ENCODE measurements around the gene SLC35B2.

The SLC35B2 gene

GRCh38 chr6:44306710-44307109, 49.4 kb upstream of the SLC35B2 start:
- Histone ChIP-seq H3K27ac (ENCODE audit: extremely low read depth, low read depth, low read length) (no peak overlapping the region), H3K36me3 (ENCODE audit: control insufficient read depth in 2 of 2, insufficient read depth in 1 of 2, low read length in 2 of 2) (peaks cover 21 to 100% of the 10 kb centered on the region in 2 experiments), H3K9me3 (ENCODE audit: control insufficient read depth, insufficient read depth, low read depth, low read length) (no peaks in the 10 kb centered on the region), H3K4me1 (ENCODE audit: control insufficient read depth, insufficient read depth, low read length) (no peaks in the 10 kb centered on the region), H3K4me3 (ENCODE audit: low read depth, low read length) (no peak overlapping the region)
- TF ChIP-seq ZNF747 (tag by site-specific recombination; IDR thresholded peaks at IDR 0.05) (no peak), ZNF394 (tag by site-specific recombination; IDR thresholded peaks at IDR 0.05; ENCODE audit: borderline replicate concordance) (no peak), ZFP3 (tag by site-specific recombination; IDR thresholded peaks at IDR 0.05; ENCODE audit: low read depth) (no peak), ZNF639 (tag by site-specific recombination; IDR thresholded peaks at IDR 0.05) (no peak), ZNF530 (tag by site-specific recombination; IDR thresholded peaks at IDR 0.05; ENCODE audit: low read depth) (no peak), HOXC10 (CRISPR knock-in tag; IDR thresholded peaks at IDR 0.05) (no peak), ZBTB7A (tag by site-specific recombination; IDR thresholded peaks at IDR 0.05; ENCODE audit: low read depth) (no peak), GLIS2 (tag by site-specific recombination; IDR thresholded peaks at IDR 0.05) (no peak), ZNF211 (tag by site-specific recombination; IDR thresholded peaks at IDR 0.05; ENCODE audit: low read depth) (no peak), ZNF596 (tag by site-specific recombination; IDR thresholded peaks at IDR 0.05) (no peak), SALL2 (tag by site-specific recombination; IDR thresholded peaks at IDR 0.05; ENCODE audit: borderline replicate concordance) (no peak), ZNF623 (tag by site-specific recombination; IDR thresholded peaks at IDR 0.05) (no peak), ZBTB26 (tag by site-specific recombination; optimal IDR thresholded peaks at IDR 0.05) (no peak), ZNF391 (tag by site-specific recombination; IDR thresholded peaks at IDR 0.05; ENCODE audit: borderline replicate concordance, low read depth) (no peak), AEBP2 (tag by site-specific recombination; IDR thresholded peaks at IDR 0.05; ENCODE audit: borderline replicate concordance) (no peak)
- TF ChIP-seq, protein P1, sequence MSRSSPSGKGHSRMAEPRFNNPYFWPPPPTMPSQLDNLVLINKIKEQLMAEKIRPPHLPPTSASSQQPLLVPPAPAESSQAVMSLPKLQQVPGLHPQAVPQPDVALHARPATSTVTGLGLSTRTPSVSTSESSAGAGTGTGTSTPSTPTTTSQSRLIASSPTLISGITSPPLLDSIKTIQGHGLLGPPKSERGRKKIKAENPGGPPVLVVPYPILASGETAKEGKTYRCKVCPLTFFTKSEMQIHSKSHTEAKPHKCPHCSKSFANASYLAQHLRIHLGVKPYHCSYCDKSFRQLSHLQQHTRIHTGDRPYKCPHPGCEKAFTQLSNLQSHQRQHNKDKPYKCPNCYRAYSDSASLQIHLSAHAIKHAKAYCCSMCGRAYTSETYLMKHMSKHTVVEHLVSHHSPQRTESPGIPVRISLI (tag by site-specific recombination; IDR thresholded peaks at IDR 0.05), result no peak
- TF ChIP-seq, protein P2, sequence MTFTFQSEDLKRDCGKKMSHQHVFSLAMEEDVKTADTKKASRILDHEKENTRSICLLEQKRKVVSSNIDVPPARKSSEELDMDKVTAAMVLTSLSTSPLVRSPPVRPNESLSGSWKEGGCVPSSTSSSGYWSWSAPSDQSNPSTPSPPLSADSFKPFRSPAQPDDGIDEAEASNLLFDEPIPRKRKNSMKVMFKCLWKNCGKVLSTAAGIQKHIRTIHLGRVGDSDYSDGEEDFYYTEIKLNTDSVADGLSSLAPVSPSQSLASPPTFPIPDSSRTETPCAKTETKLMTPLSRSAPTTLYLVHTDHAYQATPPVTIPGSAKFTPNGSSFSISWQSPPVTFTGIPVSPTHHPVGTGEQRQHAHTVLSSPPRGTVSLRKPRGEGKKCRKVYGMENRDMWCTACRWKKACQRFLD (tag by site-specific recombination; IDR thresholded peaks at IDR 0.05), result no peak
- TF ChIP-seq, protein P3, sequence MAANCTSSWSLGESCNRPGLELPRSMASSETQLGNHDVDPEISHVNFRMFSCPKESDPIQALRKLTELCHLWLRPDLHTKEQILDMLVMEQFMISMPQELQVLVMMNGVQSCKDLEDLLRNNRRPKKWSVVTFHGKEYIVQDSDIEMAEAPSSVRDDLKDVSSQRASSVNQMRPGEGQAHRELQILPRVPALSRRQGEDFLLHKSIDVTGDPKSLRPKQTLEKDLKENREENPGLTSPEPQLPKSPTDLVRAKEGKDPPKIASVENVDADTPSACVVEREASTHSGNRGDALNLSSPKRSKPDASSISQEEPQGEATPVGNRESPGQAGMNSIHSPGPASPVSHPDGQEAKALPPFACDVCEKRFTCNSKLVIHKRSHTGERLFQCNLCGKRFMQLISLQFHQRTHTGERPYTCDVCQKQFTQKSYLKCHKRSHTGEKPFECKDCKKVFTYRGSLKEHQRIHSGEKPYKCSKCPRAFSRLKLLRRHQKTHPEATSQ (tag by site-specific recombination; IDR thresholded peaks at IDR 0.05), result no peak
- TF ChIP-seq, protein P4, sequence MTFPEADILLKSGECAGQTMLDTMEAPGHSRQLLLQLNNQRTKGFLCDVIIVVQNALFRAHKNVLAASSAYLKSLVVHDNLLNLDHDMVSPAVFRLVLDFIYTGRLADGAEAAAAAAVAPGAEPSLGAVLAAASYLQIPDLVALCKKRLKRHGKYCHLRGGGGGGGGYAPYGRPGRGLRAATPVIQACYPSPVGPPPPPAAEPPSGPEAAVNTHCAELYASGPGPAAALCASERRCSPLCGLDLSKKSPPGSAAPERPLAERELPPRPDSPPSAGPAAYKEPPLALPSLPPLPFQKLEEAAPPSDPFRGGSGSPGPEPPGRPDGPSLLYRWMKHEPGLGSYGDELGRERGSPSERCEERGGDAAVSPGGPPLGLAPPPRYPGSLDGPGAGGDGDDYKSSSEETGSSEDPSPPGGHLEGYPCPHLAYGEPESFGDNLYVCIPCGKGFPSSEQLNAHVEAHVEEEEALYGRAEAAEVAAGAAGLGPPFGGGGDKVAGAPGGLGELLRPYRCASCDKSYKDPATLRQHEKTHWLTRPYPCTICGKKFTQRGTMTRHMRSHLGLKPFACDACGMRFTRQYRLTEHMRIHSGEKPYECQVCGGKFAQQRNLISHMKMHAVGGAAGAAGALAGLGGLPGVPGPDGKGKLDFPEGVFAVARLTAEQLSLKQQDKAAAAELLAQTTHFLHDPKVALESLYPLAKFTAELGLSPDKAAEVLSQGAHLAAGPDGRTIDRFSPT (tag by site-specific recombination; IDR thresholded peaks at IDR 0.05), result no peak
- CTCF ChIA-PET, result interaction anchor here (1.5 to 7.1 kb wide), 5 partner anchors 11 to 52 kb away, joined by 3 to 117 read pairs (median 24); partner anchors contain the start of gene TMEM151B
- POLR2A ChIA-PET, result interaction anchor here (1.3 to 3.5 kb wide), 5 partner anchors 9 to 39 kb away, joined by 3 to 20 read pairs (median 9); no protein-coding TSS in a partner anchor

Measured in HEK293 (cell line).